Measurements from ENCODE around the gene HIVEP3.

DNA sequence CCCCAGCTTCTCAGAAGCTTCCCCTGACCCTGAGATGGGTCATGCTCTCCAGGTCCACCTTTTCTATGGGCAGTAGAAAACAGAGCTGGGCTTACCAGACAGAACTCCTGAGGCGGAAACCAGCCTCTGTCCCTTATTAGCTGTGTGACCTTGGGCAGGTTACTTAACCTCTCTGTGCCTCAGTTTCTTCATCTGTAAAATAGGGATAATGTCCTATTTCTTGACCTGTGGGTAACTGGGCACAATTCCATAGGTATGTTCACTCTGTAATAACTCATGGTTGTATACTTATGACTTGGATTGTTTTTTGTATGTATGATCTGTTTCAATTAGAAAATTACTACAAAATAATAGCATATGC lies 377.1 kb downstream of the HIVEP3 start:
- TF ChIP-seq, protein P1, sequence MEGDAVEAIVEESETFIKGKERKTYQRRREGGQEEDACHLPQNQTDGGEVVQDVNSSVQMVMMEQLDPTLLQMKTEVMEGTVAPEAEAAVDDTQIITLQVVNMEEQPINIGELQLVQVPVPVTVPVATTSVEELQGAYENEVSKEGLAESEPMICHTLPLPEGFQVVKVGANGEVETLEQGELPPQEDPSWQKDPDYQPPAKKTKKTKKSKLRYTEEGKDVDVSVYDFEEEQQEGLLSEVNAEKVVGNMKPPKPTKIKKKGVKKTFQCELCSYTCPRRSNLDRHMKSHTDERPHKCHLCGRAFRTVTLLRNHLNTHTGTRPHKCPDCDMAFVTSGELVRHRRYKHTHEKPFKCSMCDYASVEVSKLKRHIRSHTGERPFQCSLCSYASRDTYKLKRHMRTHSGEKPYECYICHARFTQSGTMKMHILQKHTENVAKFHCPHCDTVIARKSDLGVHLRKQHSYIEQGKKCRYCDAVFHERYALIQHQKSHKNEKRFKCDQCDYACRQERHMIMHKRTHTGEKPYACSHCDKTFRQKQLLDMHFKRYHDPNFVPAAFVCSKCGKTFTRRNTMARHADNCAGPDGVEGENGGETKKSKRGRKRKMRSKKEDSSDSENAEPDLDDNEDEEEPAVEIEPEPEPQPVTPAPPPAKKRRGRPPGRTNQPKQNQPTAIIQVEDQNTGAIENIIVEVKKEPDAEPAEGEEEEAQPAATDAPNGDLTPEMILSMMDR (IDR thresholded peaks at IDR 0.05) = no peak
- no peak for TF ChIP-seq POLR2A (IDR thresholded peaks at IDR 0.05)

All from lower leg skin (tissue), 3 donors.